A549 treated with Hydrocortisone at 1 μM for 4 hours (cell line): Measurements from ENCODE around the gene UGT2A2. TPM values are rescaled to one million over a fixed set of nuclear protein-coding genes. Genes with fewer than 3 reads are reported as not detected.

ENCODE experiments used
- total RNA-seq: library from RNA; stranded (reverse); fragments of 200-300 nt; extraction: Qiagen RNA extraction; gene quantifications from 5 replicates; pipeline ENCODE4 v1.2.3, GENCODE V29; 2022

UGT2A2 gene
- not detected in 5 replicates for total RNA-seq

GRCh38 chr4:69639542-69639941 lies at the start of gene UGT2A2:
TSS of gene UGT2A2 (minus strand) at chr4:69639642. CDS start at chr4:69639640, 2 bp downstream.

GRCh38 chr4:69653147-69653546 lies 13.7 kb upstream of the UGT2A2 start, which contains the start of gene UGT2A1:
TSS of gene UGT2A1 (minus strand) at chr4:69653247. CDS start at chr4:69647644, 5,603 bp downstream.

Other genes starting within 250 kb of the UGT2A2 start
- gene UGT2B4, start 143.7 kb downstream of the UGT2A2 start, total RNA-seq = not detected in 5 replicates
- not detected in 5 replicates for gene UGT2A1, start 13.6 kb upstream of the UGT2A2 start, total RNA-seq
- 0.02 TPM in 5 replicates for gene SULT1B1, start 121.0 kb upstream of the UGT2A2 start, total RNA-seq
- not detected in 5 replicates for gene SULT1E1, start 220.5 kb upstream of the UGT2A2 start, total RNA-seq